HG03095 (cell line): Measurements from ENCODE around the gene BRSK1.
A peak's percentile ranks its signal among the peaks of the same experiment; 100 is the strongest.
"Not testable (repeated sequence)": the region's sequence is repeated elsewhere in the genome, so short reads cannot be mapped to it uniquely, and the experiment has no call there.

Source experiments
- ATAC-seq: cut with Tn5 transposase; IDR thresholded peaks from one replicate; pipeline ENCODE4 v1.9.1; 2021; ENCODE audit warnings: moderate library complexity; ENCODE audit not compliant: unreplicated experiment

BRSK1 gene

GRCh38 chr19:55325172-55325571 is 41.4 kb downstream of the BRSK1 start, which contains the start of gene TMEM150B:
Gene TMEM150B (minus strand): TSS chr19:55325341. CDS start chr19:55321036, 4,305 bp downstream.
- ATAC-seq = no peak

GRCh38 chr19:55328774-55329318 is 45.0 kb downstream of the BRSK1 start:
- not testable (repeated sequence) for ATAC-seq

GRCh38 chr19:55329791-55330190 is 46.0 kb downstream of the BRSK1 start:
- ATAC-seq = not testable (repeated sequence)

DNA sequence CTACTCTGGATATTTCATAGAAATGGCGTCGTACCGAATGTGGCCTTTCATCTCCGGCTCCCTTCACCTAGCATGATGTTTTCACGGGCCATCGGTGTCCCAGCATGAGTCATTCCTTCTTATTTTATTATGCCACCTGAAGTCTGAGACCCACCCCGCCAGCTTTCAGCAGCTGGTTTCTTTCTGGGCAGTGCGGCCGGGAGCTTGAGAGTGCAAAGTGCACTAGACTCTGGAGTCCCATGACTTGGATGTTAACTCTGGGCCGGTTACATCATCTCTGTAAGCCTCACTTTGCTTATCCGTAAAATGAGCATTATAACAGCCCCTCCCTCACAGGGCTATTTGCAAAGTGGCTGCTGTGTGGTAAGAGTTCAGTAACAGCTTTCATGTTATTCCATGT is 50.1 kb downstream of the BRSK1 start:
- ATAC-seq = no peak

DNA sequence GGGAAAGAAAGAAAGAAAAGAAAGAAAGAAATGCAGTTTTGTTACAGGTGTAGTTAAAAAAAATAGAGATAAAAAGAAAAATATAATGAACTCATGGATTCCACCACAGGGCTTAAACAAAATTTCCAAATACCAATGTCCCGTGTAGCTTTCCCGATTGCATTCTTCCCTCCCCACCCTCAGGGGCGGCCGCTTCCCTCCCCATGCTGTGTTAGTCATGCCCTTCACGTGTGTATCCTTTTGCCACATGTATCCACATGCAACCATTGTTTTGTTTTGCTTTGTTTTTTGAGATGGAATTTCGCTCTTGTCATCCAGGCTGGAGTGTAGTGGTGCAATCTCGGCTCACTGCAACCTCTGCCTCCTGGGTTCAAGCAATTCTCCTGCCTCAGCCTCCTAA is 52.3 kb downstream of the BRSK1 start:
- ATAC-seq = no peak

- peak; percentile 74 for ATAC-seq
Measured at GRCh38 chr19:55339105-55339888, 55.5 kb downstream of the BRSK1 start, which contains the start of gene KMT5C. Gene KMT5C (plus strand): TSS chr19:55339876. CDS start chr19:55341937, 2,061 bp downstream.

DNA sequence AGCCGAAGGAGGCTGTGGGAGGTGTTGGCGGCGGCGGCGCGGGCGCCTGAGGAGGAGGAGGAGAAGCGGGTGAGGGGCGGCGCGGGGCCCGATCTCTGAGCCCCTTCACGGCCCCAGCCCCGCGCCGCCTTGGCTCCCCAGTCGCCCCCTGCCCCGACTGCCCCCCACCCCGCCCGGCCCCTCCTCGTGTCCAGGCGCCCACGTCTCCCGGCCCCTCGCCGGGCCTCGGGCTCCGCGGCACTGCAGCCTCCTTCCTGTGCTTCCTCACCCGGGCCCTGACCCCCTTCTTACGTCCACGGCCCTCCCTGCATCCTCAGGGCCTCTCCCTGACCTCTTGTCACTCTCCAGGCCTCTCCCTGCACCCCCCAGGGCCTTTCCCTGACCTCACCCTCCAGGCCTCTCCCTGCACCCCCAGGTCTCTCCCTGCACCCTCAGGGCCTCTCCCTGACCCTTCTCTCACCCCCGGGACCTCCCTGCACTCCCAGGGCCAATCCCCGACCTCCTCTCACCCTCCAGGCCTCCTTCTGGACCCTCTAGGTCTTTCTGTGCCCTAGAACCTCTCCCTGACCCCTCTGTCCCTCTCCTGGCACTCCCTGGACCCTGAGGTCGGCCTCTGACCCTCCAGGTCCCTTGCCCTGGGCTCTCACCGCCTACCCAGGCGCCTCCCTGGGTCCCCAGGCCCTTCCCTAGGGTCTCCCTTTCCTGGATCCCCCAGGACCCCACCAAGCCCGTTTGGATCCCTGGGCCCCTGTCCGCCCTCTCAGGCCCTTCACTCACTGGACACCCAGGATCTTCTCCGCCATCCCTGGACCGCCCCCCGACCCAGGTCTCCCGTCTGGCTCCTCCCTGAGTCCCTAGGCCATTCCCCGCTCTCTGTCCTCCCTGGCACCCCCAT is 56.3 kb downstream of the BRSK1 start:
- ATAC-seq = no peak

- ATAC-seq = no peak
Measured at GRCh38 chr19:55340784-55341147, 57.0 kb downstream of the BRSK1 start.

DNA sequence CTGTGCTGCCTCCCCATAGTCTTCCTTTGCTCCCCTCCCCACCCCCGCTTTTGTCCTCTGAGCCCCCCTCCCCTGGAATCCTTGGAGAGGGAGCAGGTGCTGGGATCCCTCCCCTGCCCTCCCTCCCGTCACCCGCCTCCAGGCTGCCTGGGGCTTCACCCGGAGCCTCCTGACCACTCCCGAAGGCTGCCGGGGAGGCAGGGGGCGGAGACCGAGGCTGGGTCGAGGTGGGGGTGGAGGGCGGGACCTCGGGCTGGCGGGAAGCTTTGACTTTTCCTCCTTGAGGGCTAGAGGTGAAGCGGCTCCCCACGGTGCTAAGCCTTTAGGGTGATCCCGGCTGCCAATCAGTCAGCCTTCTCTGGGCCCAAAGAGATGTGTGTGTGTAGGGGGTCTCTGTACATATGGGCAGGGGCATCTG is 57.4 kb downstream of the BRSK1 start:
- no peak for ATAC-seq

DNA sequence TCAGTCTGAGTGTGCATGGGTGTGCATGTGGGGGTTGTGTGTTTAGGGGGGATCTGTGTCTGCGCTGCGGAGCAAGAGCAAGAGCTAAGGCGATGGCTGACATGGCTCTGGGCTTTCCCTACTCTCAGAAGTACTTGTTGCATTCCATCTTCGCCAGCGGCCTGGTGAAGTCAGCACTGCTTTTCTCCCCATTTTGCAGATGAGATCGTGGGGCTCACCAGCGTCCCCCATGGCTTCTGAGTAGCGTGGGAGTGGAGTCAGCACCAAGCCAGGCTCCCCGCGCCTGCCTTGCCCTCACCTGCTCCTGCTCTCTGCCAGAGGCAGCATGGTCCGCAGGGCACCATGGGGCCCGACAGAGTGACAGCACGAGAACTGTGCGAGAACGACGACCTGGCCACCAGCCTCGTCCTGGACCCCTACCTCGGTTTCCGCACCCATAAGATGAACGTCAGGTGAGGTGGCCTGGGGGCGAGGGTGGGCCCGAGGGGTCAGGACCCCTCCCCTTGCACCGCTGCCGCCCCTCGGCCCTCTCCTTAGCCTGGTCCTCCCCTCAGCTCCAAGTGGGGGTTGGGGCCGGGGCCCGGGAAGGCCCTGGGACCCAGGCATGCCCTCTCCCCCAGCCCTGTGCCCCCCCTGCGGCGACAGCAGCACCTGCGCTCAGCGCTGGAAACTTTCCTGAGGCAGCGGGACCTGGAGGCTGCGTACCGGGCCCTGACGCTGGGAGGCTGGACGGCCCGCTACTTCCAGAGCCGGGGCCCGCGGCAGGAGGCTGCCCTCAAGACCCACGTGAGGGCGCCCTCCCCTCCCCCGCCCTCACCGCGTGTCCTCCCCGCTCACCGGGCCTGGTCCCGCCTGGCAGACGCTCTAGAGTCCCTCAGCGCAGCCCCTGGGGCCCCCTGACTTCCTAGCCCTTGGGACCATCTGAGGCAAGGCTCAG is 58.1 kb downstream of the BRSK1 start:
- no peak for ATAC-seq

DNA sequence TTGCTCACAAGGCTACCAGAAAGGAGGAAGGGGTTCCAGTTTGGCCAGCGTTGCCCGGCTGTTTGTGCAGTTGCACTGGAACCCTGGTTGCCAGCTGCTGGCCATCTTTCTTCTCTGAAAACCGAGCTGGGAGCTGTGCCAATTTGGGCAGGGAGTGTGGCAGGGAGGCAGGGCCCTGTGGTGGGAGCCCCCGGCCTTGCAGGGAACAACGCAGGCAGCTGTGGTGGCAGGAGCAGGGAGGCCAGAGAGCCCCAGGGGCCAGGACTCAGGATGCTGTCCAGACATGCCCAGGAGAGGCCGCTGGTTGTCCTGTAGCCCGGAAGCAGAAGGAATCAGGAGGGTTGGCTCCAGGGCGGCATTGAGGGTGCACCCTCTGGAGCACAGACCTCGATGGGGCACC is 60.6 kb downstream of the BRSK1 start:
- no peak for ATAC-seq

- ATAC-seq = no peak
Measured at GRCh38 chr19:55345101-55345817, 61.5 kb downstream of the BRSK1 start.

DNA sequence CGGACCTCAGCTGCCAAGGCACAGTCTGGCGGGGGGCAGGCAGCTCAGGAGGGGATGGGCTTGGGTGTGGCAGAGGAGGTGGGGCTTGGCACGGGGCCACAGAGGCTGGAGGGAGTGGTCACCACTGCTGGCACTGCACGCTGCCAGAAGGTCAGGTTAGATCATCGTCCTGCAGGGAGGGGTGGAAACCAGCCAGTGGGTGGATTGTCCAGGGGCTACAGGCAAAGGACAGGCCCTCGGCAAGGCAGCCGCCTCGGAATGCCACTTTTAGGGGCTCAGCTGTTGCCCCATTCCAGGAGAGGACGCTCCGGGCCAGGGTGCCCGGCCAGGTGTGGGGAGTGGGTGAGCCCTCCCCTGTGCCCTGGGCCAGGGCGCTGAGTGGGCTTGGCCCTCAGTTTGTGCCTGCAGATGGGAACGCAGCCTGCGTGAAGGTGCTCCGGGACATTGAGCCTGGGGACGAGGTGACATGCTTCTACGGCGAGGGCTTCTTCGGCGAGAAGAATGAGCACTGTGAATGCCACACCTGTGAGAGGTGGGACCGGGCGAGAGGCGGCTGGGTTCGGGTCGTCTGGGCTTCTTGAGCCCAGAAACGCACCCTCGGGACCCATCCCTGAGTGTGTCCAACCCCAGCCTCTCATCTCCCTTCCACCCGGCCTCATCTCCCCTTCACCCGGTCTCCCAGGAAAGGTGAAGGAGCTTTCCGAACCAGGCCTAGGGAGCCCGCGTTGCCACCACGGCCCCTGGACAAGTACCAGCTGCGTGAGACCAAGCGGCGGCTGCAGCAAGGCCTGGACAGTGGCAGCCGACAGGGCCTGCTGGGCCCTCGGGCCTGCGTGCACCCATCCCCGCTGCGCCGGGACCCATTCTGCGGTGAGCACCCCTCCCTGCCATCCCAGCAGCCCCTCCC is 62.3 kb downstream of the BRSK1 start:
- ATAC-seq = no peak

GRCh38 chr19:55346725-55347441 is 63.1 kb downstream of the BRSK1 start:
- no peak for ATAC-seq

GRCh38 chr19:55347442-55348009 is 63.7 kb downstream of the BRSK1 start:
- no peak for ATAC-seq

GRCh38 chr19:55348317-55349034 is 64.7 kb downstream of the BRSK1 start:
- no peak for ATAC-seq
